ENCODE results near the gene ATP8B4. TPM values are rescaled to one million over a fixed set of nuclear protein-coding genes. Genes with fewer than 3 reads are reported as not detected.

Gene ATP8B4
- total and polyA plus RNA-seq, 10 of the 15 experiments (the other 5 are each of a cell fraction or from before 2014, with no cell fraction given) = 0.02 to 0.94 (median 0.19) TPM

DNA sequence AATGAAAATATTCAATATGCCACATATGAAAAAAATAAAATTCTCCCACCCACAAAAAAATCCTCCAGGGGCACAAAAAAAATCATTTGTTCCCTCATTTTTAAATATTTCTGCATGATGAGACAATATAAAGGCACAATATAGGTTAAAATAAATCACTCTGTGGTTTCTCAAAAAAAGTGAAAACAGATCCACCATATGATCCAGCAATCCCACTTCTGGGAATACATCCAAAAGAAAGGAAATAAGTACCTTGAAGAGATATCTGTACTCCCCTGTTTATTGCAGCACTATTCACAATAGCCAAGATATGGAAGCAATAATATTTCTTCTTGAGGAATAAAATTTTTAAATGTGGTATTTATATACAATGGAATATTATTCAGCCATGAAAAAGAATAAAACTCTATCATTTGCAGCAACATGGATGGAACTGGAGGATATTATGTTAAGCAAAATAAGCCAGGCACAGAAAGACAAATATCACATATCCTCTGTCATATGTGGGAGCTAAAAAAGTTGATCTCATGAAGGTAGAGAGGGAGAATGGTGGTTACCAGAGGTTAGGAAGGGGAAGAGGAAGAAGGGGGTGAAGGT lies 1.5 kb downstream of the ATP8B4 start (continued):
- TF ChIP-seq TBL1XR1 (IDR thresholded peaks at IDR 0.05; ENCODE audit: low read depth, low read length) = no peak
- TF ChIP-seq, protein P1, sequence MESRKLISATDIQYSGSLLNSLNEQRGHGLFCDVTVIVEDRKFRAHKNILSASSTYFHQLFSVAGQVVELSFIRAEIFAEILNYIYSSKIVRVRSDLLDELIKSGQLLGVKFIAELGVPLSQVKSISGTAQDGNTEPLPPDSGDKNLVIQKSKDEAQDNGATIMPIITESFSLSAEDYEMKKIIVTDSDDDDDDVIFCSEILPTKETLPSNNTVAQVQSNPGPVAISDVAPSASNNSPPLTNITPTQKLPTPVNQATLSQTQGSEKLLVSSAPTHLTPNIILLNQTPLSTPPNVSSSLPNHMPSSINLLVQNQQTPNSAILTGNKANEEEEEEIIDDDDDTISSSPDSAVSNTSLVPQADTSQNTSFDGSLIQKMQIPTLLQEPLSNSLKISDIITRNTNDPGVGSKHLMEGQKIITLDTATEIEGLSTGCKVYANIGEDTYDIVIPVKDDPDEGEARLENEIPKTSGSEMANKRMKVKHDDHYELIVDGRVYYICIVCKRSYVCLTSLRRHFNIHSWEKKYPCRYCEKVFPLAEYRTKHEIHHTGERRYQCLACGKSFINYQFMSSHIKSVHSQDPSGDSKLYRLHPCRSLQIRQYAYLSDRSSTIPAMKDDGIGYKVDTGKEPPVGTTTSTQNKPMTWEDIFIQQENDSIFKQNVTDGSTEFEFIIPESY (IDR thresholded peaks at IDR 0.05) = no peak
- TF ChIP-seq DPF2 (IDR thresholded peaks at IDR 0.05) = no peak

DNA sequence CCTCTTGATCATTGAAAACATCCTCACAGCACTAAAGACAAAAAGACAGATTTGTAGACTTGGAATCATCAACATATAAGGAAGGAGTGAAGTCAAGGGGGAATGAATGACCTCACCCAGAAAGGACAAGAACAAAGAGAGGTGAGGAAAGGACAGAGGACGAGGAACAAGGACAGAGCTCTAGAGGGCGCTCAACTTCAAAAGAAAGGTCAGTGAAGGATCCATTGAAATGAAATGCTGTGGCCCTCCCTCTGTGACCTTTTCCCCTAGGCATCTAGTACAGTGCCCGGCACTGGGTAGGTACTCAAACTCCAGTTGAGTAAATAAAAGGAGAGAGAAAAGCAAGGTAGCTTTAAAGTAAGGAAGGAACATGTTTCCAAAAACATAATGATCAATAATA lies 2.6 kb downstream of the ATP8B4 start:
- ATAC-seq = peak; percentile 70

More for the DNA sequence above, 2.6 kb downstream of the ATP8B4 start:
- 16% methylated on average over 3 of the region's 3 CpGs for WGBS (ENCODE audit: insufficient coverage, insufficient replicate concordance, low lambda C conversion rate, missing lambda C conversion rate)
- RAD21 ChIA-PET (ENCODE audit: unreplicated experiment) = interaction anchor here (1.0 kb wide), 1 partner anchor 200 kb away, joined by 5 read pairs; no protein-coding TSS in a partner anchor
- intact Hi-C loops (cut with micrococcal nuclease; ENCODE audit: unreplicated experiment) (no loop called here), in situ Hi-C loops (cut with MboI) (no loop called here)
- H3K36me3 ChIP-seq (ENCODE audit: control insufficient read depth in 2 of 2, insufficient read depth in 2 of 2, low read length in 1 of 2) = no peaks in the 10 kb centered on the region
- DNase-seq (ENCODE audit: low read depth, low spot score) (no peak), FAIRE-seq (no peak)
- peaks cover 8% of the 10 kb centered on the region for H3K4me1 ChIP-seq (ENCODE audit: control insufficient read depth, insufficient read depth, low read length)
- no peak overlapping the region for H3K27ac ChIP-seq (ENCODE audit: control insufficient read depth, insufficient read depth)
- no peaks in the 10 kb centered on the region for H3K9me3 ChIP-seq (replicated peaks; ENCODE audit: control insufficient read depth, insufficient read depth, low read length)
- no peaks in the 10 kb centered on the region for H4K20me1 ChIP-seq (ENCODE audit: control insufficient read depth, insufficient read depth)
- H2AFZ ChIP-seq (ENCODE audit: control insufficient read depth, low read depth, low read length) = no peak overlapping the region
- SMC1A ChIA-PET (ENCODE audit: uncharacterized antibody, unreplicated experiment) = interaction anchor here (0.8 to 1.3 kb wide), 2 partner anchors 159 to 200 kb away, joined by 4 to 6 read pairs; no protein-coding TSS in a partner anchor
- BruUV-seq (replicated peaks) = no TSS peak
- H3K27me3 ChIP-seq (replicated peaks in 1 of 2; ENCODE audit: control insufficient read depth in 2 of 2, insufficient read depth in 2 of 2, low read length in 1 of 2) = peaks cover 0 to 6% of the 10 kb centered on the region in 2 experiments; a peak in 2 of 4 replicates
- TF ChIP-seq SMAD1 (IDR thresholded peaks at IDR 0.05; ENCODE audit: low read depth, partially characterized antibody) (no peak), TCF7 (IDR thresholded peaks at IDR 0.05; ENCODE audit: borderline replicate concordance) (peak; percentile 22; the same call in 1 of the 2 replicates), RAD21 (IDR thresholded peaks at IDR 0.05; ENCODE audit: insufficient read depth, low read depth, low read length) (0 out of 2 replicates have a peak, but pooled peaks have one; percentile 26), NR2F1 (conservative IDR thresholded peaks at IDR 0.05) (peak; percentile 41; the same call in 1 of the 2 replicates)
- TF ChIP-seq, protein P2, sequence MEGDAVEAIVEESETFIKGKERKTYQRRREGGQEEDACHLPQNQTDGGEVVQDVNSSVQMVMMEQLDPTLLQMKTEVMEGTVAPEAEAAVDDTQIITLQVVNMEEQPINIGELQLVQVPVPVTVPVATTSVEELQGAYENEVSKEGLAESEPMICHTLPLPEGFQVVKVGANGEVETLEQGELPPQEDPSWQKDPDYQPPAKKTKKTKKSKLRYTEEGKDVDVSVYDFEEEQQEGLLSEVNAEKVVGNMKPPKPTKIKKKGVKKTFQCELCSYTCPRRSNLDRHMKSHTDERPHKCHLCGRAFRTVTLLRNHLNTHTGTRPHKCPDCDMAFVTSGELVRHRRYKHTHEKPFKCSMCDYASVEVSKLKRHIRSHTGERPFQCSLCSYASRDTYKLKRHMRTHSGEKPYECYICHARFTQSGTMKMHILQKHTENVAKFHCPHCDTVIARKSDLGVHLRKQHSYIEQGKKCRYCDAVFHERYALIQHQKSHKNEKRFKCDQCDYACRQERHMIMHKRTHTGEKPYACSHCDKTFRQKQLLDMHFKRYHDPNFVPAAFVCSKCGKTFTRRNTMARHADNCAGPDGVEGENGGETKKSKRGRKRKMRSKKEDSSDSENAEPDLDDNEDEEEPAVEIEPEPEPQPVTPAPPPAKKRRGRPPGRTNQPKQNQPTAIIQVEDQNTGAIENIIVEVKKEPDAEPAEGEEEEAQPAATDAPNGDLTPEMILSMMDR (IDR thresholded peaks at IDR 0.05 in 2 of 3, conservative IDR thresholded peaks at IDR 0.05 in 1 of 3; ENCODE audit: control insufficient read depth in 2 of 3, extremely low read depth in 1 of 3, insufficient read depth in 1 of 3, low read depth in 3 of 3, low read length in 3 of 3) = peak; percentile 38 to 49 (median 44); a peak in 4 of 6 replicates
- H3K4me3 ChIP-seq = no peak overlapping the region
- no peak overlapping the region for H3K4me2 ChIP-seq (ENCODE audit: control insufficient read depth, insufficient read depth)
- no peaks in the 10 kb centered on the region for H3K79me2 ChIP-seq (ENCODE audit: control insufficient read depth, insufficient read depth, low read length)
- no peak overlapping the region for H3K9ac ChIP-seq (ENCODE audit: control insufficient read depth, insufficient read depth, low read length)
- POLR2A ChIA-PET = no interaction called here
- CTCF ChIA-PET = interaction anchor here (0.6 to 3.5 kb wide), 5 partner anchors 21 to 200 kb away, joined by 3 to 9 read pairs (median 4); no protein-coding TSS in a partner anchor

Data from GM12878 (cell line).